A549 (cell line): Measurements from ENCODE around the gene HRH3. TPM values are rescaled to one million over a fixed set of nuclear protein-coding genes. Genes with fewer than 3 reads are reported as not detected.

Source experiments
- ATAC-seq, 2 experiments: fragments of 200-7000 bp in 1 of 2; fragments of >200 bp in 1 of 2; cut with Nextera tagmentation in 1 of 2; cut with Tn5 transposase in 1 of 2; 3 replicates each; pipeline versions ENCODE4 v1.8.0 to v1.9.1; 2018 to 2020; ENCODE audit warnings: mild to moderate bottlenecking in 1 of 2, moderate library complexity in 1 of 2
- CTCF ChIA-PET: fragments of 300-600 bp; sonication (Branson Sonifier 250); formaldehyde crosslinking; extraction: SDS; loops from one replicate; lab custom pipeline; 2021; ENCODE audit warnings: antibody characterized with exemption, inconsistent platforms; lab: Yijun Ruan, JAX
- POLR2A ChIA-PET: fragments of 350-600 bp; formaldehyde crosslinking; extraction: SDS; loops from one replicate; lab custom pipeline; 2021; ENCODE audit warnings: antibody characterized with exemption, inconsistent platforms; lab: Yijun Ruan, JAX
- DNase-seq, 2 experiments: peaks; one replicate each; pipeline versions ENCODE4 v3.0.0 to v3.0.0-alpha.2; 2011 to 2016; ENCODE audit warnings: low read depth in 1 of 2, low spot score in 1 of 2
- FAIRE-seq: peaks from 2 replicates; lab custom pipeline; 2011; peaks lifted over from hg19 to GRCh38; lab: Jason Lieb, UNC
- H3K27ac ChIP-seq, 2 experiments: fragments of >200 bp; sonication (Bioruptor Twin); formaldehyde crosslinking; 3 replicates each; pipeline ENCODE4 v1.5.1; 2016 to 2017
- H3K4me1 ChIP-seq: fragments of >200 bp; sonication (Bioruptor Twin); formaldehyde crosslinking; 3 replicates; pipeline ENCODE4 v1.6.1; 2016
- H3K4me2 ChIP-seq: fragments of >200 bp; sonication (Bioruptor Twin); formaldehyde crosslinking; 3 replicates; pipeline ENCODE4 v1.6.1; 2016
- H3K4me3 ChIP-seq: fragments of >200 bp; sonication (Bioruptor Twin); formaldehyde crosslinking; 3 replicates; pipeline ENCODE4 v1.5.1; 2016
- H3K9me3 ChIP-seq: fragments of >200 bp; sonication (Bioruptor Twin); formaldehyde crosslinking; 3 replicates; pipeline ENCODE4 v1.6.1; 2016
- CBX2 ChIP-seq: fragments of 200-600 bp; sonication (generic); IDR thresholded peaks from 2 replicates; pipeline ENCODE4 v1.6.1; 2016; ENCODE audit warnings: low read depth, mild to moderate bottlenecking, borderline replicate concordance
- CEBPB ChIP-seq, 2 experiments: fragments of >200 bp in 1 of 2; sonication (Bioruptor Twin) in 1 of 2; formaldehyde crosslinking in 1 of 2; IDR thresholded peaks; 2 replicates each; pipeline ENCODE4 v1.6.1; 2012 to 2016
- EHF ChIP-seq: fragments of 250-450 bp; sonication (Bioruptor Pico); IDR thresholded peaks from 2 replicates; pipeline ENCODE4 v1.5.0; 2020; ENCODE audit warnings: mild to moderate bottlenecking
- EHMT2 ChIP-seq: fragments of 200-600 bp; sonication (generic); IDR thresholded peaks from 2 replicates; pipeline ENCODE4 v1.6.1; 2016; ENCODE audit warnings: antibody characterized with exemption, low read depth, mild to moderate bottlenecking, moderate library complexity
- EP300 ChIP-seq, 2 experiments: fragments of >200 bp; sonication (Bioruptor Twin); formaldehyde crosslinking; IDR thresholded peaks; 2 replicates in 1 of 2; 3 replicates in 1 of 2; pipeline ENCODE4 v1.6.1; 2016 to 2017
- FOSB ChIP-seq: fragments of 250-450 bp; sonication (Bioruptor Pico); IDR thresholded peaks from 2 replicates; pipeline ENCODE4 v1.5.0; 2020; ENCODE audit warnings: mild to moderate bottlenecking, moderate library complexity
- GATA3 ChIP-seq: IDR thresholded peaks from 2 replicates; pipeline ENCODE4 v1.6.1; 2012; ENCODE audit warnings: borderline replicate concordance
- HEYL ChIP-seq: fragments of 250-450 bp; sonication (Bioruptor Pico); IDR thresholded peaks from 2 replicates; pipeline ENCODE4 v1.8.0; 2021; ENCODE audit warnings: mild to moderate bottlenecking, moderate library complexity
- HOXA7 ChIP-seq: fragments of 250-450 bp; sonication (Bioruptor Pico); IDR thresholded peaks from 2 replicates; pipeline ENCODE4 v1.5.0; 2020; ENCODE audit warnings: mild to moderate bottlenecking, moderate library complexity
- HOXB5 ChIP-seq: fragments of 250-450 bp; sonication (Bioruptor Pico); IDR thresholded peaks from 2 replicates; pipeline ENCODE4 v1.5.0; 2020; ENCODE audit warnings: mild to moderate bottlenecking, moderate library complexity
- MAZ ChIP-seq: fragments of 150-350 bp; IDR thresholded peaks from 2 replicates; pipeline ENCODE4 v1.6.1; 2014; ENCODE audit warnings: antibody characterized with exemption, low read depth, low read length, borderline replicate concordance
- NFE2L2 ChIP-seq: fragments of 150-350 bp; conservative IDR thresholded peaks from 2 replicates; pipeline ENCODE4 v1.6.1; 2014; ENCODE audit warnings: low read length
- NPAS2 ChIP-seq: fragments of 250-450 bp; sonication (Bioruptor Pico); IDR thresholded peaks from 2 replicates; pipeline ENCODE4 v1.8.0; 2022; ENCODE audit warnings: mild to moderate bottlenecking, moderate library complexity, borderline replicate concordance
- POLR2AphosphoS2 ChIP-seq: conservative IDR thresholded peaks from 2 replicates; pipeline ENCODE4 v1.6.1; 2012; ENCODE audit warnings: low read length, improper control_type of control experiment, inconsistent platforms
- RAD21 ChIP-seq, 2 experiments: fragments of >200 bp in 1 of 2; sonication (Bioruptor Twin) in 1 of 2; formaldehyde crosslinking in 1 of 2; IDR thresholded peaks in 1 of 2; conservative IDR thresholded peaks in 1 of 2; 2 replicates in 1 of 2; 3 replicates in 1 of 2; pipeline ENCODE4 v1.6.1; 2012 to 2018; ENCODE audit warnings: inconsistent platforms in 1 of 2
- RFX5 ChIP-seq: fragments of 450-650 bp; IDR thresholded peaks from 2 replicates; pipeline ENCODE4 v1.7.1; 2014; ENCODE audit warnings: antibody characterized with exemption, mild to moderate bottlenecking, moderate library complexity
- RNF2 ChIP-seq: fragments of 200-600 bp; sonication (generic); IDR thresholded peaks from 2 replicates; pipeline ENCODE4 v1.6.1; 2016; ENCODE audit warnings: low read depth, mild to moderate bottlenecking, antibody characterized with exemption, moderate library complexity, borderline replicate concordance
- SREBF2 ChIP-seq: fragments of 450-650 bp; IDR thresholded peaks from 2 replicates; pipeline ENCODE4 v1.6.1; 2014; ENCODE audit warnings: mild to moderate bottlenecking, moderate library complexity
- TP53 ChIP-seq: fragments of 250-450 bp; sonication (Bioruptor Pico); IDR thresholded peaks from 2 replicates; pipeline ENCODE4 v1.5.0; 2021; ENCODE audit warnings: mild to moderate bottlenecking, moderate library complexity
- WGBS: methylation state at CpG from one replicate; pipeline ENCODE4 v1.1.6; 2017; ENCODE audit errors: missing lambda C conversion rate; 5-methylcytosine and 5-hydroxymethylcytosine counted together
- polyA plus RNA-seq, 4 experiments: library from polyadenylated mRNA; depleted of rRNA in 3 of 4; stranded (reverse); fragments of >200 nt; fragmentation: RNase III in 1 of 4; extraction: RNeasy Plus Mini Kit Qiagen cat#74134 plus additional on column Dnase treatment in 1 of 4; gene quantifications; 2 replicates in 3 of 4; 3 replicates in 1 of 4; pipeline ENCODE4 v1.2.3, GENCODE V29; 2011 to 2017
- TF ChIP-seq, protein P1 (sequence below): fragments of 200-600 bp; sonication (generic); IDR thresholded peaks from 2 replicates; pipeline ENCODE4 v1.6.1; 2016; ENCODE audit warnings: antibody characterized with exemption, mild to moderate bottlenecking, moderate library complexity
- TF ChIP-seq, protein P2 (sequence below): fragments of >200 bp; sonication (Bioruptor Twin); formaldehyde crosslinking; IDR thresholded peaks from 2 replicates; pipeline ENCODE4 v1.6.1; 2016
- TF ChIP-seq, protein P3 (sequence below): fragments of >200 bp; sonication (Bioruptor Twin); formaldehyde crosslinking; IDR thresholded peaks from 3 replicates; pipeline ENCODE4 v1.5.1; 2016
- TF ChIP-seq, protein P4 (sequence below): fragments of 150-350 bp; IDR thresholded peaks from 2 replicates; pipeline ENCODE4 v1.6.1; 2014; ENCODE audit warnings: low read depth, mild to moderate bottlenecking, low read length
- TF ChIP-seq, protein P5 (sequence below): IDR thresholded peaks from 2 replicates; pipeline ENCODE4 v1.6.1; 2012
- TF ChIP-seq, protein P6 (sequence below): fragments of 250-450 bp; sonication (Bioruptor Pico); IDR thresholded peaks from 2 replicates; pipeline ENCODE4 v1.5.0; 2021; ENCODE audit warnings: mild to moderate bottlenecking, moderate library complexity, borderline replicate concordance
- TF ChIP-seq, protein P7 (sequence below): IDR thresholded peaks from 2 replicates; pipeline ENCODE4 v1.6.1; 2012; ENCODE audit warnings: low read depth, borderline replicate concordance

HRH3 gene
- polyA plus RNA-seq, 2 of the 4 experiments (the other 2 are of a cell fraction) = not detected

DNA sequence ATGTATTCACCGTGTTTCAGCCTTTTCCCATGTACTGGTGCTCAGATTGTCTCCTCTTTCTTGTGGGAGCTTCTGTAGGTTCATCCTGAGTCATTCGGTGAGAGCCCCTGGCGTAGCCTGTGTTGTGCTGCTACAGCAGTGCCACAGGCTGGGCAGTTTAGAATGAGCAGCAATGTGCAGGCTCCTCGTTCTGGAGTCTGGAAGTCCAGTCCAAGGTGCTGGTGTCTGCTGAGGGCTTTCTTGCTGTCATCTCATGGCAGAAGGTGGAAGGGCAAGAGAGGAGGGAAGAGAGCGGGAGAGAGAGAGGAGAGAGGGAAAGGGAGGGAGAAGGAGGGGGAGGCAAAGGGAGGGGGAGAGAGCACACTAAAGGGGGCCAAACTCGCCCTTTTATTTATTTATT lies 33.3 kb upstream of the HRH3 start:
- H3K4me2 ChIP-seq = no peak overlapping the region
- CTCF ChIA-PET = no interaction called here
- WGBS = 85% methylated on average over 6 of the region's 6 CpGs
- H3K4me3 ChIP-seq = no peak overlapping the region
- no peaks in the 10 kb centered on the region for H3K4me1 ChIP-seq
- no peaks in the 10 kb centered on the region for H3K9me3 ChIP-seq
- FAIRE-seq = no peak
- no peak for DNase-seq
- POLR2A ChIA-PET = no interaction called here
- TF ChIP-seq RAD21 (conservative IDR thresholded peaks at IDR 0.05 in 1 of 2, IDR thresholded peaks at IDR 0.05 in 1 of 2) = no peak
- TF ChIP-seq RNF2 = no peak
- TF ChIP-seq GATA3 = no peak
- no peak for TF ChIP-seq POLR2AphosphoS2
- TF ChIP-seq EHMT2 = no peak
- TF ChIP-seq, protein P1, sequence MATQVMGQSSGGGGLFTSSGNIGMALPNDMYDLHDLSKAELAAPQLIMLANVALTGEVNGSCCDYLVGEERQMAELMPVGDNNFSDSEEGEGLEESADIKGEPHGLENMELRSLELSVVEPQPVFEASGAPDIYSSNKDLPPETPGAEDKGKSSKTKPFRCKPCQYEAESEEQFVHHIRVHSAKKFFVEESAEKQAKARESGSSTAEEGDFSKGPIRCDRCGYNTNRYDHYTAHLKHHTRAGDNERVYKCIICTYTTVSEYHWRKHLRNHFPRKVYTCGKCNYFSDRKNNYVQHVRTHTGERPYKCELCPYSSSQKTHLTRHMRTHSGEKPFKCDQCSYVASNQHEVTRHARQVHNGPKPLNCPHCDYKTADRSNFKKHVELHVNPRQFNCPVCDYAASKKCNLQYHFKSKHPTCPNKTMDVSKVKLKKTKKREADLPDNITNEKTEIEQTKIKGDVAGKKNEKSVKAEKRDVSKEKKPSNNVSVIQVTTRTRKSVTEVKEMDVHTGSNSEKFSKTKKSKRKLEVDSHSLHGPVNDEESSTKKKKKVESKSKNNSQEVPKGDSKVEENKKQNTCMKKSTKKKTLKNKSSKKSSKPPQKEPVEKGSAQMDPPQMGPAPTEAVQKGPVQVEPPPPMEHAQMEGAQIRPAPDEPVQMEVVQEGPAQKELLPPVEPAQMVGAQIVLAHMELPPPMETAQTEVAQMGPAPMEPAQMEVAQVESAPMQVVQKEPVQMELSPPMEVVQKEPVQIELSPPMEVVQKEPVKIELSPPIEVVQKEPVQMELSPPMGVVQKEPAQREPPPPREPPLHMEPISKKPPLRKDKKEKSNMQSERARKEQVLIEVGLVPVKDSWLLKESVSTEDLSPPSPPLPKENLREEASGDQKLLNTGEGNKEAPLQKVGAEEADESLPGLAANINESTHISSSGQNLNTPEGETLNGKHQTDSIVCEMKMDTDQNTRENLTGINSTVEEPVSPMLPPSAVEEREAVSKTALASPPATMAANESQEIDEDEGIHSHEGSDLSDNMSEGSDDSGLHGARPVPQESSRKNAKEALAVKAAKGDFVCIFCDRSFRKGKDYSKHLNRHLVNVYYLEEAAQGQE = no peak
- no peak for TF ChIP-seq CBX2
- TF ChIP-seq, protein P2, sequence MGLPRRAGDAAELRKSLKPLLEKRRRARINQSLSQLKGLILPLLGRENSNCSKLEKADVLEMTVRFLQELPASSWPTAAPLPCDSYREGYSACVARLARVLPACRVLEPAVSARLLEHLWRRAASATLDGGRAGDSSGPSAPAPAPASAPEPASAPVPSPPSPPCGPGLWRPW = no peak
- TF ChIP-seq, protein P3, sequence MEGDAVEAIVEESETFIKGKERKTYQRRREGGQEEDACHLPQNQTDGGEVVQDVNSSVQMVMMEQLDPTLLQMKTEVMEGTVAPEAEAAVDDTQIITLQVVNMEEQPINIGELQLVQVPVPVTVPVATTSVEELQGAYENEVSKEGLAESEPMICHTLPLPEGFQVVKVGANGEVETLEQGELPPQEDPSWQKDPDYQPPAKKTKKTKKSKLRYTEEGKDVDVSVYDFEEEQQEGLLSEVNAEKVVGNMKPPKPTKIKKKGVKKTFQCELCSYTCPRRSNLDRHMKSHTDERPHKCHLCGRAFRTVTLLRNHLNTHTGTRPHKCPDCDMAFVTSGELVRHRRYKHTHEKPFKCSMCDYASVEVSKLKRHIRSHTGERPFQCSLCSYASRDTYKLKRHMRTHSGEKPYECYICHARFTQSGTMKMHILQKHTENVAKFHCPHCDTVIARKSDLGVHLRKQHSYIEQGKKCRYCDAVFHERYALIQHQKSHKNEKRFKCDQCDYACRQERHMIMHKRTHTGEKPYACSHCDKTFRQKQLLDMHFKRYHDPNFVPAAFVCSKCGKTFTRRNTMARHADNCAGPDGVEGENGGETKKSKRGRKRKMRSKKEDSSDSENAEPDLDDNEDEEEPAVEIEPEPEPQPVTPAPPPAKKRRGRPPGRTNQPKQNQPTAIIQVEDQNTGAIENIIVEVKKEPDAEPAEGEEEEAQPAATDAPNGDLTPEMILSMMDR = no peak
- no peak for TF ChIP-seq HEYL
- TF ChIP-seq HOXA7 (CRISPR knock-in tag) = no peak
- TF ChIP-seq, protein P4, sequence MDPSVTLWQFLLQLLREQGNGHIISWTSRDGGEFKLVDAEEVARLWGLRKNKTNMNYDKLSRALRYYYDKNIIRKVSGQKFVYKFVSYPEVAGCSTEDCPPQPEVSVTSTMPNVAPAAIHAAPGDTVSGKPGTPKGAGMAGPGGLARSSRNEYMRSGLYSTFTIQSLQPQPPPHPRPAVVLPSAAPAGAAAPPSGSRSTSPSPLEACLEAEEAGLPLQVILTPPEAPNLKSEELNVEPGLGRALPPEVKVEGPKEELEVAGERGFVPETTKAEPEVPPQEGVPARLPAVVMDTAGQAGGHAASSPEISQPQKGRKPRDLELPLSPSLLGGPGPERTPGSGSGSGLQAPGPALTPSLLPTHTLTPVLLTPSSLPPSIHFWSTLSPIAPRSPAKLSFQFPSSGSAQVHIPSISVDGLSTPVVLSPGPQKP = no peak
- TF ChIP-seq RFX5 = no peak
- TF ChIP-seq HOXB5 = no peak
- TF ChIP-seq EHF (CRISPR knock-in tag) = no peak
- TF ChIP-seq, protein P5, sequence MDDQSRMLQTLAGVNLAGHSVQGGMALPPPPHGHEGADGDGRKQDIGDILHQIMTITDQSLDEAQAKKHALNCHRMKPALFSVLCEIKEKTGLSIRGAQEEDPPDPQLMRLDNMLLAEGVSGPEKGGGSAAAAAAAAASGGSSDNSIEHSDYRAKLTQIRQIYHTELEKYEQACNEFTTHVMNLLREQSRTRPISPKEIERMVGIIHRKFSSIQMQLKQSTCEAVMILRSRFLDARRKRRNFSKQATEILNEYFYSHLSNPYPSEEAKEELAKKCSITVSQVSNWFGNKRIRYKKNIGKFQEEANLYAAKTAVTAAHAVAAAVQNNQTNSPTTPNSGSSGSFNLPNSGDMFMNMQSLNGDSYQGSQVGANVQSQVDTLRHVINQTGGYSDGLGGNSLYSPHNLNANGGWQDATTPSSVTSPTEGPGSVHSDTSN = no peak
- no peak for TF ChIP-seq TP53 (CRISPR knock-in tag)
- TF ChIP-seq, all 56 proteins: peak for 0
- no peak for ATAC-seq
- H3K27ac ChIP-seq = no peak overlapping the region

DNA sequence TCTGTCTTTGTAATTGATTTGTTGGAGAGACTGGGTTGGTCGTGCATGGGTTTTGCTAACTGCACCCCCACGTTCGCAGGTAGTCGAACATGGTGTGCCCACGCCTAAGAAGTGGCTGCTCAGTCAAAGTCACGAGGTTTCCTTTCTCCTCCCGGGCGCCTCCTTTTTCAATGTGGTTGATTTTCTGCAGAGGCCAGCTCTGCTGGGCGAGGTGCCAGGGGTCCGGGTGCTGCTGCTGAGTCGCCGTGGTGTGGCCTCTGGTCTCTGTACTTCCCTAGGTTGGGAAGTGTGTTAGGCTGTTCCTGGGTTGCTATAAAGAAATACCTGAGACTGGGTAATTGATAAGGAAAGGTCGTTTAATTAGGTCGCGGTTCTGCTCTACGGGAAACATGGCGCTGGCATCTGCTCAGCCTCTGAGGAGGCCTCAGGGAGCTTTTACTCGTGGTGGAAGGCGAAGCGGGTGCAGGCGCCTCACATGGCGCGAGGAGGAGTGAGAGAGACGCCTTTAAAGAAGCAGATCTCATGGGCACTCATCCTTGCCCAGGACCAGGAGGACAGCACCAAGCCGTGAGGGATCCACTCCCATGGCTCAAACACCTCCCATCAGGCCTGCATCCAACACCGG lies 32.4 kb upstream of the HRH3 start:
- no peak for FAIRE-seq
- no peaks in the 10 kb centered on the region for H3K9me3 ChIP-seq
- no peak overlapping the region for H3K4me2 ChIP-seq
- no peaks in the 10 kb centered on the region for H3K4me1 ChIP-seq
- no peak for DNase-seq
- POLR2A ChIA-PET = no interaction called here
- H3K4me3 ChIP-seq = no peak overlapping the region
- ATAC-seq = no peak
- WGBS = 89% methylated on average over 26 of the region's 26 CpGs
- no peak overlapping the region for H3K27ac ChIP-seq
- CTCF ChIA-PET = interaction anchor here (0.7 kb wide), 1 partner anchor 20 kb away, joined by 4 read pairs; no protein-coding TSS in a partner anchor
- TF ChIP-seq EP300 (IDR thresholded peaks at IDR 0.05) (no peak), SREBF2 (no peak), HOXA7 (CRISPR knock-in tag) (no peak), MAZ (no peak), NPAS2 (CRISPR knock-in tag) (no peak), RNF2 (no peak), HOXB5 (no peak), FOSB (CRISPR knock-in tag) (no peak), GATA3 (no peak), CEBPB (IDR thresholded peaks at IDR 0.05) (no peak), NFE2L2 (no peak)
- TF ChIP-seq, protein P6, sequence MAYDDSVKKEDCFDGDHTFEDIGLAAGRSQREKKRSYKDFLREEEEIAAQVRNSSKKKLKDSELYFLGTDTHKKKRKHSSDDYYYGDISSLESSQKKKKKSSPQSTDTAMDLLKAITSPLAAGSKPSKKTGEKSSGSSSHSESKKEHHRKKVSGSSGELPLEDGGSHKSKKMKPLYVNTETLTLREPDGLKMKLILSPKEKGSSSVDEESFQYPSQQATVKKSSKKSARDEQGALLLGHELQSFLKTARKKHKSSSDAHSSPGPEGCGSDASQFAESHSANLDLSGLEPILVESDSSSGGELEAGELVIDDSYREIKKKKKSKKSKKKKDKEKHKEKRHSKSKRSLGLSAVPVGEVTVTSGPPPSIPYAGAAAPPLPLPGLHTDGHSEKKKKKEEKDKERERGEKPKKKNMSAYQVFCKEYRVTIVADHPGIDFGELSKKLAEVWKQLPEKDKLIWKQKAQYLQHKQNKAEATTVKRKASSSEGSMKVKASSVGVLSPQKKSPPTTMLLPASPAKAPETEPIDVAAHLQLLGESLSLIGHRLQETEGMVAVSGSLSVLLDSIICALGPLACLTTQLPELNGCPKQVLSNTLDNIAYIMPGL = no peak
- TF ChIP-seq, protein P7, sequence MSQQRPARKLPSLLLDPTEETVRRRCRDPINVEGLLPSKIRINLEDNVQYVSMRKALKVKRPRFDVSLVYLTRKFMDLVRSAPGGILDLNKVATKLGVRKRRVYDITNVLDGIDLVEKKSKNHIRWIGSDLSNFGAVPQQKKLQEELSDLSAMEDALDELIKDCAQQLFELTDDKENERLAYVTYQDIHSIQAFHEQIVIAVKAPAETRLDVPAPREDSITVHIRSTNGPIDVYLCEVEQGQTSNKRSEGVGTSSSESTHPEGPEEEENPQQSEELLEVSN = no peak
